Measurements from ENCODE around the gene PRPSAP1.
"Not testable (repeated sequence)": the region's sequence is repeated elsewhere in the genome, so short reads cannot be mapped to it uniquely, and the experiment has no call there.

Gene PRPSAP1

DNA sequence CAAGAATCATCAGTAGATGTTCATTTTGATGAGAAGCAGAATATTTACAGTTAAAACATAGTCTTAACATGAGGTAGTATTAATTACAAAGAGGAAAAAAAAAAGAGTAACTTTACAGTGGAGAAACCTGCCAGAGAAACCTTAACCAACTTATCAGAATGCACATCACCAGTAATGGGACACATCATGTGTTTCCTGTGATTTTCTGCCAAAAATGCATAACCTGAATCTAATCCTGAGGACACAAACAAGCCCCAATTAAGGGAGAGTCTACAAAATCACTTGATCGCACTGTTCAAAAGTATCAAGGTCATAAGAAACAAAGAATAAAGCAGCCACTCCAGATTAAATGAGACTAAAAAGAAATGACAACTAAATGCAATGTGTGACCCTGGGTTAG, 27.4 kb downstream of the PRPSAP1 start:
- no peak overlapping the region for H3K4me2 ChIP-seq
- peaks cover 59 to 99% (median 87%) of the 10 kb centered on the region in 11 experiments for H3K36me3 ChIP-seq
- no peaks in the 10 kb centered on the region for H3K9me3 ChIP-seq (replicated peaks in 1 of 11)
- H4K20me1 ChIP-seq: no peaks in the 10 kb centered on the region
- H3K4me3 ChIP-seq: no peak overlapping the region
- no peaks in the 10 kb centered on the region for H3K27me3 ChIP-seq
- TF ChIP-seq Cebpa-rat (IDR thresholded peaks at IDR 0.05): no peak
- peaks cover 0 to 17% (median 6%) of the 10 kb centered on the region in 10 experiments; a peak in 11 of 20 replicates for H3K4me1 ChIP-seq
- 0 out of 22 replicates have a peak overlapping the region, but pooled peaks of 1 of the 11 experiments have one; percentile 3 for H3K9ac ChIP-seq
- no peak overlapping the region for H3K27ac ChIP-seq

DNA sequence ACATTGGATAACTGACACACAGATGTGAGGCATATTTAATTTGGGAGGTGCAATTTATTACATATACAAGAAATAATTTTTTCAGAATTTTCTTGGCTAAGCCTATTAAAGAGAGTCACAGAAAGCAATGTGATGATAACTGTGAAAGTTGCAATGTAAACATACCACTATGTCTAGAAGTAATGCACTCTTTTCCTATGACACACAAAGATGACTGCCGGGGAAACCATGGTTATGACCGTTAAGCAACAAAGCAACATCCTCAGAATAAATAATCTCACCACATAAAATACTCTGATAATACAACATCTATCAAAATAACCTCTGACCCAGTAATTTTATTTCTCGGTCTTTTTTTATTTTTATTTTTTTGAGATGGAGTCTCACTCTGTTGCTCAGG, 35.1 kb downstream of the PRPSAP1 start:
- H3K4me1 ChIP-seq: peaks cover 0 to 5% (median 0%) of the 10 kb centered on the region in 10 experiments; a peak in 1 of 20 replicates
- H3K9ac ChIP-seq: no peak overlapping the region
- H3K4me3 ChIP-seq: no peak overlapping the region
- H3K27ac ChIP-seq: no peak overlapping the region
- no peak overlapping the region for H3K4me2 ChIP-seq
- peaks cover 0 to 6% (median 0%) of the 10 kb centered on the region in 11 experiments; a peak in 1 of 22 replicates for H4K20me1 ChIP-seq
- TF ChIP-seq Cebpa-rat (IDR thresholded peaks at IDR 0.05): no peak
- H3K9me3 ChIP-seq (replicated peaks in 1 of 11): no peaks in the 10 kb centered on the region
- H3K27me3 ChIP-seq: no peaks in the 10 kb centered on the region
- peaks cover 57 to 83% (median 68%) of the 10 kb centered on the region in 11 experiments for H3K36me3 ChIP-seq

DNA sequence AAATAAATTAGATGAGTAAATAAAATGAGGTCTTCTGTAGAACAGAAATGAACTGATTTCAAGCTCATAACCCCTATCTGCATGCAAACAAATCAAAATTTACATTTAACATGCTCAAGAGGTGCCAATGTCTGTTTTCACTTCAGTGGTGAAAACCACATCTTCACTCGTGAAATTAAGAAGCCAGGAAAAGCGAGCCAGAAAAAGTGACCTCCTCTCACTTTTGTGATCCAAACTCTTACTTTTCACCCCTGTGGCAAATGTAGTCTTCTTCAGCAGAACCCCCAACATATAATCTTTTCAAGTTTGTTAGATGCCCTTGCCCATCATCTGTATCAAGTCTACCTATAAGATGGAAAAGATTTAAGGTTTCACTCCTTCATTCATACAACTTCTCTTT, 36.2 kb downstream of the PRPSAP1 start:
- peaks cover 0 to 6% (median 0%) of the 10 kb centered on the region in 11 experiments; a peak in 1 of 22 replicates for H4K20me1 ChIP-seq
- peaks cover 0 to 5% (median 0%) of the 10 kb centered on the region in 10 experiments; a peak in 1 of 20 replicates for H3K4me1 ChIP-seq

DNA sequence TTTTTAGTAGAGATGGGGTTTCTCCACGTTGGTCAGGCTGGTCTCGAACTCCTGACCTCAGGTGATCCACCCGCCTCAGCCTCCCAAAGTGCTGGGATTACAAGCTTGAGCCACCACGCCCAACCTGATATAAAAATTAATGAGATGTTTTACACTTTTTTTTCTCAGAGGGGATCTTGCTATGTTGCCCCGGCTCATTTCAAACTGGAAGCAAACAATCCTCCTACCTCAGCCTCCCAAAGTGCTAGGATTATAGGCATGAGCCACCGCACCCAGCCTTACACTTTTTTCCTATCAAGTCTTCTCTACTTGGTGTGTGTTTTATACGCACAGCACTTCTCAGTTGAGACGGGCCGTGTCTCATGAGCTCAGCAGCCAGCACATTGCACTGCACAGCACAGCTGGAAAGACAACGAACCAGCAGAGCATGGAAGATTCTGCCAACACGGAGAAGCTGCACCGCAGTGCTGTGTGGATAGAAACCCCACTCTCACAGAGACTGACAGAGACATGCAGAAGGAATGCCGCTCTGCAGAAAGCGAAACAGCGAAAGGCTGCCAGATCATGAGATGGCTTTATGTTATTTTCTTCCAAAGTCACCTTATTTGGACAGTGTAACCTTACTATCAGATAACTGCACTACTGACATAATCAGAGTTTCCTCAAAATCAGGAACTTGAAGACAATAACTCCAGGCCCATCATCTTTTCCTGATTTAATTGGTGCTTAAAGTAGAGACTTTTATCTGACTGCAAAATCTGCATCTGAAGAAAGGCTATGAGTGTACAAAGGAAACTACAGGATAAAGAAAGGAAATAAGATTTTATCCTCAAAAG, 39.1 kb downstream of the PRPSAP1 start:
- H3K4me1 ChIP-seq: peaks cover 0 to 4% (median 2%) of the 10 kb centered on the region in 10 experiments; a peak in 7 of 20 replicates
- H3K36me3 ChIP-seq: peaks cover 62 to 90% (median 74%) of the 10 kb centered on the region in 11 experiments
- peaks cover 0 to 6% (median 0%) of the 10 kb centered on the region in 11 experiments; a peak in 1 of 22 replicates for H4K20me1 ChIP-seq
- H3K27ac ChIP-seq: no peak overlapping the region
- H3K4me2 ChIP-seq: no peak overlapping the region
- H3K9me3 ChIP-seq (replicated peaks in 1 of 11): no peaks in the 10 kb centered on the region
- no peaks in the 10 kb centered on the region for H3K27me3 ChIP-seq
- no peak overlapping the region for H3K4me3 ChIP-seq
- no peak overlapping the region for H3K9ac ChIP-seq
- TF ChIP-seq Cebpa-rat (IDR thresholded peaks at IDR 0.05): no peak

More for the DNA sequence above, 36.2 kb downstream of the PRPSAP1 start:
- Histone ChIP-seq H3K9ac (no peak overlapping the region), H3K27me3 (no peaks in the 10 kb centered on the region), H3K4me3 (no peak overlapping the region), H3K27ac (no peak overlapping the region), H3K9me3 (replicated peaks in 1 of 11) (no peaks in the 10 kb centered on the region), H3K36me3 (peaks cover 58 to 83% (median 69%) of the 10 kb centered on the region in 11 experiments), H3K4me2 (no peak overlapping the region)
- no peak for TF ChIP-seq Cebpa-rat (IDR thresholded peaks at IDR 0.05)

DNA sequence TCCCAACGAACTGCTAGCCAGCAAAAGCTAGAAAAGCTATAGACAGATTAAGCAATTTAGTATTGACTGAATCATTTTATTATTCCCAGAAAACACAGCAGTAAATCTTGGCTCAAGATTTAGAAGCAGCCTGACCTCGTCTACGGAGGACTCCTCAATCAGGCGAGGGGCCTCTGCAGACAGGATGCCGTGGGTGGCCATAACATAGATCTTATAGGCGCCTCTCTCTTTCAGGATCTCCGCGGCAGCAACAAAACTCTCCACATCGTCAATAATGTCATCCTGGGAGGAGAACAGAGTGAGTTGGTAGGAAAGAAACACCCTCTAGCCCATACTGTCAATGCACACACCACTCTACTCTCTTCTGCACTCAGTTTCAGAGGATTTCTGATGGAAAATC, 41.0 kb downstream of the PRPSAP1 start:
- no peak overlapping the region for H3K4me2 ChIP-seq
- H3K9me3 ChIP-seq (replicated peaks in 1 of 11): no peaks in the 10 kb centered on the region
- no peaks in the 10 kb centered on the region for H3K27me3 ChIP-seq
- no peak overlapping the region for H3K9ac ChIP-seq
- H3K4me3 ChIP-seq: no peak overlapping the region
- H3K36me3 ChIP-seq: peaks cover 58 to 89% (median 66%) of the 10 kb centered on the region in 11 experiments
- H4K20me1 ChIP-seq: peaks cover 0 to 6% (median 0%) of the 10 kb centered on the region in 11 experiments; a peak in 1 of 22 replicates
- peaks cover 0 to 10% (median 6%) of the 10 kb centered on the region in 10 experiments; a peak in 8 of 20 replicates for H3K4me1 ChIP-seq
- no peak overlapping the region for H3K27ac ChIP-seq
- TF ChIP-seq Cebpa-rat (IDR thresholded peaks at IDR 0.05): no peak

DNA sequence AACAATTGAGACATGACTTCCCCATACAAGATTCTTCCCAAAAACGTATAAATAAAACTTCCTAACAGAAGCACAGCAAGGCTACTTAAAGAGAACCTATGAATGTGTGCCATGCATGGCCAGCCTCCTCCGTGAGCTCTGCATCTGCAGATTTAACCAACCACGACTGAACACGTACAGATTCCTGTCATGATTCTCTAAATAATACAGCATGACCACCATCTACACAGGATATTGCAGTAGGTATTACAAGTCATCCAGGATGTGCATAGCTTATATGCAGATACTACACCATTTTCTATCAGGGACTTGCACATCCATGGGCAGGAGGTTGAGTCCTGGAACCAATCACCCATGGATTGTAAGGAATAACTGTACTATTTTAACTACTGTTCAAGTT, 44.3 kb downstream of the PRPSAP1 start:
- Histone ChIP-seq H3K9ac (no peak overlapping the region), H3K4me2 (peak overlapping the region in 5 of 11 experiments; percentile 9 to 38 (median 28); a peak in 4 of 22 replicates), H3K9me3 (replicated peaks in 1 of 11) (no peaks in the 10 kb centered on the region), H3K4me1 (peaks cover 0 to 10% (median 6%) of the 10 kb centered on the region in 10 experiments; a peak in 8 of 20 replicates), H4K20me1 (peaks cover 0 to 1% (median 0%) of the 10 kb centered on the region in 11 experiments; a peak in 1 of 22 replicates), H3K36me3 (peaks cover 43 to 71% (median 57%) of the 10 kb centered on the region in 11 experiments), H3K27ac (peak overlapping the region in 1 of 11 experiments; percentile 12; a peak in 1 of 22 replicates), H3K27me3 (no peaks in the 10 kb centered on the region), H3K4me3 (no peak overlapping the region)
- no peak for TF ChIP-seq Cebpa-rat (IDR thresholded peaks at IDR 0.05)

DNA sequence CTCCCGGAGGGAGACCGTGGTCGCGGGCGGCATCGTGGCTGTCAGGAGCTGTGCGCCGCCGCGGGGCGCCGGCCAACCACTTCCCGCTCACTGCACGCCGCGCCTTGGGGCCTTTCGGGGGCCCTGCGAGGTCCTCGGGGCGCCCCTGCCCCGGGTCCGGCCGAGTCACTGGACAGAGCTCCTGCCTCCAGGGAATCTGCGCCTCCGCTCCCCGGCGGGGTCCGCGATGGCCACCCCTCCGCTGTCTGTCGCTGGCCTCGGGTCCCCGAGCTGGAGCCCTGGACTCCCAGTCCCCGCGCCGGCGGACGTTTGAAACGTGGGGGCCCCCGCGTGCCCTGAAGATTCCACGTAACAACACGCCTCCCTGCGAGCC, 45.8 kb downstream of the PRPSAP1 start, which contains the start of gene QRICH2:
TSS of gene QRICH2 (minus strand) at position 311 of the 373 bp plus-strand sequence. CDS start at position 33, 278 bp downstream.
- TF ChIP-seq Cebpa-rat (IDR thresholded peaks at IDR 0.05): no peak
- H3K27me3 ChIP-seq: no peaks in the 10 kb centered on the region
- H3K4me3 ChIP-seq: no peak within 1 kb of the TSS
- H3K27ac ChIP-seq: no peak within 1 kb of the TSS; a peak in 1 of 22 replicates
- H3K9ac ChIP-seq: no peak within 1 kb of the TSS
- H3K4me1 ChIP-seq: peaks cover 0 to 10% (median 6%) of the 10 kb centered on the region in 10 experiments; a peak in 8 of 20 replicates
- H4K20me1 ChIP-seq: no peaks in the 10 kb centered on the region
- peaks cover 30 to 56% (median 45%) of the 10 kb centered on the region in 11 experiments for H3K36me3 ChIP-seq
- H3K9me3 ChIP-seq (replicated peaks in 1 of 11): no peaks in the 10 kb centered on the region
- peak within 1 kb of the TSS in 2 of 11 experiments; percentile 28 to 30; a peak in 1 of 22 replicates for H3K4me2 ChIP-seq

DNA sequence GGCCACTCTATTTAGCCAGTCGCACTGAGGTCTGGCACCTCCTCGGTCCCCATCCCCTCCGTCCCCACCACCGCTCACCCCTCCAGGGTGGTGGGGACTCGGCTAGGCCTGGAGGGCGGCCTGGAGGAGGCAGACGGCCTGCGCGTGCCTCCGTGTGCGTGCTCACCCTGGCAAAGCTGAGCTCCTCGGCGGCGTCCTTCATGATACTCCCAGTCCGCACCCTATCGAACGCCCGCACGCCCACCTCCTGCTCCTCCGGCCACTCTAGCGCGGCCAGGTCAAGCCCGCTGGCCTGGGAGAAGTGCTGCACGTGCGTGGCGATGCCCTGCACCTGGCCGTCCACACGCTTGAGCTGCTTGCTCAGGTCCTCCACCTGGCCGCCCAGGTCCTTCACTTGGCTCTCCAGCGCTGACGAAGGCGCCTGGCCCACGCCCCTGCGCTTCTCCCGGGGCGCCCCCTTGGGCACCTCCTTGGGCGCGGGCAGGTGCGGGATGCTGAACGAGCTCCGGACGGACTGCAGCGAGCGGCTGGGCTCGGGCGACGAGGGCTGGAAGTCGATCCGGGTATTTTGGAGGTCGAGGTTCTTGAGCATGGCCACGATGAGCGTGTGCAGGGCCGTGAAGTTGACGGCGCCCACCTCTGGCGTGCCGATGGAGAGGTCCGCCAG, 46.3 kb downstream of the PRPSAP1 start:
- Histone ChIP-seq H3K9ac (no peak overlapping the region), H3K27ac (no peak overlapping the region), H4K20me1 (no peaks in the 10 kb centered on the region), H3K4me1 (peaks cover 0 to 10% (median 6%) of the 10 kb centered on the region in 10 experiments; a peak in 8 of 20 replicates), H3K4me2 (no peak overlapping the region), H3K4me3 (no peak overlapping the region), H3K9me3 (replicated peaks in 1 of 11) (no peaks in the 10 kb centered on the region), H3K27me3 (no peaks in the 10 kb centered on the region), H3K36me3 (peaks cover 25 to 51% (median 40%) of the 10 kb centered on the region in 11 experiments)
- TF ChIP-seq Cebpa-rat (IDR thresholded peaks at IDR 0.05): no peak

DNA sequence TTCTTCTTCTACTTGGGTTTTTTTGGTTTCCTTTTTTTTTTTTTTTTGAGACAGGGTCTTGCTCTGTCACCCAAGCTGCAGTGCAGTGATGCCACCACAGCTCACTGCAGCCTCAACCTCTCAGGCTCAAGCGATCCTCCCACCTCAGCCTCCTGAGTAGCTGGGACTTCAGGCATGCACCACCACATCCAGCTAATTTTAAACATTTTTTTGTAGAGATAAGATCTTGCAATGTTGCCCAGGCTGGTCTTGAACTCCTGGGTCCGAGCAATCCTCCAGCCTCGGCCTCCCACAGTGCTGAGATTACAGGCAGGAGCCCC, 48.6 kb downstream of the PRPSAP1 start:
- not testable (repeated sequence) for H3K27ac ChIP-seq; H3K4me3 ChIP-seq; H3K4me1 ChIP-seq; H4K20me1 ChIP-seq; H3K4me2 ChIP-seq; H3K27me3 ChIP-seq; H3K9me3 ChIP-seq (replicated peaks in 1 of 11); H3K9ac ChIP-seq
- H3K36me3 ChIP-seq: peaks cover 5 to 28% (median 17%) of the 10 kb centered on the region in 11 experiments; a peak in 16 of 22 replicates
